NCI-H1436 (cell line): ENCODE measurements around the gene TENM4.

Source experiments
- DNase-seq: peaks from one replicate; lab custom pipeline; 2025; lab: John Stamatoyannopoulos, UW

The TENM4 gene

DNA sequence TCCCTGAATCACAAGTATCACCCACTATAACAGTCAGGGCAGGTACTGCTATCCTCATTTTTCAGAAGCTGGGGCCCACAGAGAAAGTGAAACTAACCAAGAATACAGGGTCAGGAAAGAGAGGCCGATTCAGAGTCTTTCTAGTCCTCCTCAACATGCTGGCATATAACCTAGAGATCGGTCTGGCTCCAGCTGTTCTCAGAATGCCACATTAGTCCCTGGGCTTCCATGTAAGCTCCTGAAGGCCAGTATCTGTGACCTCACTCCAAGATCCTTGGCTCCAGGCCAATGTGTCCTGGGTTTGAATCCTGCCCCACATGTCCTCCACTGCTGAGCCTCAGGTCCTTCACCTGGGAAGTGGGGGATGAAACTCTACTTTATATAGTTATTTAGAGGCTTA, 50.4 kb downstream of the TENM4 start:
- DNase-seq: no peak

GRCh38 chr11:79388201-79388600, 52.6 kb downstream of the TENM4 start:
- DNase-seq: no peak

- no peak for DNase-seq
Measured at GRCh38 chr11:79383874-79384273, 57.0 kb downstream of the TENM4 start.

DNA sequence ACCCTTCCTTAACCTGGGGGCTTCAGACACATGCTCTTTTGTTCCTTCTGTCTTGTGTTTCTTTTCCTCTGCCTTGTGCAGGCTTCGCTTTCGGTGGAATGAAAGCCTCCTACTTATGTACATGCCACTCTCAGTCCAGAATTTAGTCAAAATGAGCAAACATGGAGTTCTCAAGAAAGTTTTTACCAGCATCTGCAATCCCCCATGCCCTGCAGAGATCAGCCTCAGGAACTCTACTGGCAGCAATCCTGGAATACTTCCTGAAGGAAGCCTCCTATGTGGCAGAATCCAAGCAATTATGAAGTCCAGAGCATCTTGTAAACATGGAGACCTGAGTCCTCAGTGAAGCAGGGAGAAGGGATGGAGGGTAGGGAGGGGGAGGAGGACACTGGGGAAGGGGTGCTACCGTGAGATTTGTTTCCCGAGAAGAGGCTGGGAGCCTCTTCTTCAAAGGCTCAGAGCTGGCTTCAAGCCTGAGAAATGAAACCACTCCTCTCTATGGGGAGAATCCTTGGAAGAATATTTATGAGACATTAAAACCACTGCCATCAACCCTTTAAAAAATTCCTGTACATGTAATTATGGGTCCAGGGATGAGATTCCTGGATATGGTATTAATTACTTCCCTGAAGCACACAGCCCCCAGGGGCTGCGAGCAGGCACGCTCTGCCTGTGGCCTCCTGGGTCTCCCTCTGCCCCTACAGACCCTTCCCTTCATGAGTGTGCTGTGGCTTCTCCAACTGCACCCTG, 58.4 kb downstream of the TENM4 start:
- DNase-seq: no peak

- DNase-seq: no peak
Measured at GRCh38 chr11:79381036-79381435, 59.8 kb downstream of the TENM4 start.

DNA sequence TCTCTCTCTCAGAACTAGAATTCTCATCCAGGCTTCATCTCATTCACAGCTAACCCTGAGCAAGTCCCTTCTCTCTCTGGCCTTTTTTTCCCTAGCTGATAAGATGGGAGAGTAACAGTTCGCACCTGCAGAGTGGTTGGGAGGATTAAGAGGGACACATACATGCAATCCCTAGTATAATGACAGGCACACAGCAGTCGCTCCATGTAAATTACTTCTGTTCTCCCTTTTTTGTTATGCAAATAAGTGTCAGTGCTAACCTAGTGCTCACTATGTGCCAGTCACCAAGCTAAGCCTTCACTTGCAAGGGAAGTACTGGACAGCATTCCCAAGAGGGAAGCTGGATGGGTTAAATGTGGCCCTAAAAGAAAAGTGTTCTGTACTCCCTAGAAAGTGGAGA, 63.4 kb downstream of the TENM4 start:
- no peak for DNase-seq

DNA sequence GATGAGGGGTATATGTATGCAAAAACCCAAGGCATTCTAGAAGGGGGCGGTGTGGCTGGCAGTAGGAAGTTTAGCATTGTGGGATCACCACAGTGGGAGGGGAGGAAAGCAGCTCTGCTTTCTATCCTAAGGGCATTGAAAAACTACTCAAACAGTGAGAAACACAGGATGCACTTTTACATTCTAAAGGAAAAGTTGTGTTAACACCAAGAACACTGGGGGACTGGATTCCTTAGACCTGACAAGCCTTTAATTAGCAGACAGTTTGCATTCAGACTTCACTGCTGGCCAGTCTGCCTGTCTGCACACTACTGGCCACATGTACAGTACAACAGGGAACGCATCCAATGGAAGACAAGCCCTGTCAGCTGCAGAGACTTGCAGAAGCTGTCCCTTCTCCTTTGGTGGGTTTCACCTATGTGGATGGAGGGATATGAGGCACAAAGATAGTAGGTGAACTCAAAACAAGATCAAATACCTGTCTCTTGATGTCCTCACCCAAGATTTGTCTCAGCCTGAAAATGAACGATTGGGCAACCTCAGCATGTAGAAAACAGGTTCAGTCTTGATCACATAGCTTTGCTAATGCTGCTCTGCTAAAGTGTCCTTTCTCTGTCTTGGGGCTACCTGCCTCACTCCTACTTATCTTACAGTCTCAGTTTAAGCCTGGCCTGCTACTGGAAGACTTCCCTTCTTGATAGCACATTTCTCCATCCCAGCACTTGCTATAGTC, 64.8 kb downstream of the TENM4 start:
- no peak for DNase-seq

DNA sequence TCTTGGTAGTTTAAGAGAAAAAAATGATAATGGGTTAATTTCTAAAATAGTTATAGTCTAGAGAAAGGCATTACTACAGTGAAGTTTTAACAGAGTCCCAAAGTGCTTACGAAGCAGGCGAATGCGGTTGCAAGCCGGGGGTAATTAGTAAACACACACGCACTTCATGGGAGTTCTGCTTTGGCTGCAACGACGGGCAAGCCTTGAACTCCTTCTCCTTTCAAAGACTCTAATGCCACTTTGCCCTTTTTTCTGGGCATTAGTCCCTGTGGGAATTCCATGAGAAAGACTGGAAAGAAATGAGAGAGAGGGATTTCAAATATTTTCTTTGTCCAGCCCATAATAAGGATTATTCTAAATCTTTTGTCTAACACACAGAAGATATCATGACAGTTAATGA, 66.1 kb downstream of the TENM4 start:
- no peak for DNase-seq

GRCh38 chr11:79371724-79372123, 69.1 kb downstream of the TENM4 start:
- no peak for DNase-seq

DNA sequence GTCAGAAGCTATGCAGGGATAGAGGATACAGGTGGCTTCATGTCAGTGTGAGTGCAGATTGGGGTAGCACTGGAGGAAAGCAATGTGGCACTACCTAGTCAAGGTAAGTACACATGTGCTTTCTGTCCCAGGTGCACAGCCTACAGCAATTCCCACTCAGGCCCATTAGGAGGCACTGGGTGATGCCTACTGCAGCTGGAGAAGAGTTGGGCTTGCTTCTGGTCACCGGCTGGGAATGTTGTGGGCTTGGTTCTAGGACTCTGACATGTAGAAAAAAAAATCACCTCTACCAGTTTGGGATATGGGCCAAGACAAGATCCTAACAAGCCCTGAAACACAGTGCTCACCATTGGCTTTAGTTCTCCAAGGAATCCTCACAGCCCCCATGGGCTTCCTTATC, 69.7 kb downstream of the TENM4 start:
- no peak for DNase-seq

DNA sequence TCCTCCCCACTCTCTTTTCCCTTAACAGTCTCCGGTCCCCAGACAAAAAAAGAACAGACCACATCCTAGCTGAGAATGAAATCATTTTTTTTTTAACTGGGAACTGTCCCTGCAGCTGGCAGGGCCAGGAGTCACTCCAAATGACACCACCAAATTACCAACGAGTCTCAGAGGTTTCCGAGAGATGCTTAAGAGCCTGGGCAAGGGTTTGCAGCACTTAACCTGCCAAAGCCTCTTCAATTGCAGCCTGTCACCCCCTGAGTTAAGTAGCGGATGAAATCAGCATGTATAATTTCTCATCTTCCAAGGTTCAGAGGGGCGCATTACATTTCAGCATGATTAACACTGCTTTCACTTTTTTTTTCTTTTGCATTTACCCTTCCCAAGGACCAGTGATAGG, 71.8 kb downstream of the TENM4 start:
- DNase-seq: no peak

GRCh38 chr11:79367844-79368243, 73.0 kb downstream of the TENM4 start:
- no peak for DNase-seq

DNA sequence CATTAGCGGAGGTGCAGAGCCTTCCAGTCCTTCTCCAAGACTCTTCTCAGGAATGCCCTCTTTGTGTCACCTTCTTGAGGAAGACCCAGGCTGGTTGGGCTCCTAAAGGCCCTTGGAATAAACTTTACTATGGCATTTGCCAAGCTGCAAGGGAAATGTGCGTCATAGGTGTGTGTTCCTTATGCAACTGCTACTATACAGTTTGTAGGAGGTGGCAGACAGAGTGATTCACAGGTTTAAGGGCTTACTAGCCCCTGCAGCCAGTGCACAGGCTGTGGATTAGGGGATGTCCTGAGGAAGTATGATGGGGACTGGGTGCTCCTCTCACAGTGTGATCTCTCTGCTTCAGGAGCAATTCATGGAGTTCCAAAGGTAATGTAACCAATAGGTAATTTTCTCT, 74.6 kb downstream of the TENM4 start:
- DNase-seq: no peak

DNA sequence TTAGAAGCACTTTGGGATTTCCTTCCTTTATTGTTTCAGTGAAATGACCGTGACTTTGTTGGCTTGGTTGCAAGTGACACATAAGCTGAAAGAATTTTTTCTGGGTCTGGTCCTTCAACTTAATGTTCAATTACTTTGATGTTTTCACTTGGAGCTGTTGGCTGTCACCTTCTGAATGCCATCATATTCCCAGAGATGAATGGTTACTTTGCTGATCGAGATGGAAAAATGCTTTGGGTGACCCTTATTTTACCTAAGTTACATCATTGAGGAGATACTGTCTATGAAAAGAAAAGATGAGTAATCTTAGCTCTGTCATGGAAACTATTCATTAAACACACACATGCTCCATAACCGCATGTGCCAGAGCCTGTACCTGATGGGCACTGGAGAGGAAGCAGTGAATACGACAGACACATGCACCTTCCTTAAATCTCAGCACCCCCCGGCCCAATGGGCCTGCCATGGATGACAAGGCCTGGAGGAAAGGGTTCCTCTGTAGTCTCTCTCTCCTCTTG, 76.9 kb downstream of the TENM4 start:
- DNase-seq: no peak

GRCh38 chr11:79363256-79363655, 77.6 kb downstream of the TENM4 start:
- DNase-seq: no peak

DNA sequence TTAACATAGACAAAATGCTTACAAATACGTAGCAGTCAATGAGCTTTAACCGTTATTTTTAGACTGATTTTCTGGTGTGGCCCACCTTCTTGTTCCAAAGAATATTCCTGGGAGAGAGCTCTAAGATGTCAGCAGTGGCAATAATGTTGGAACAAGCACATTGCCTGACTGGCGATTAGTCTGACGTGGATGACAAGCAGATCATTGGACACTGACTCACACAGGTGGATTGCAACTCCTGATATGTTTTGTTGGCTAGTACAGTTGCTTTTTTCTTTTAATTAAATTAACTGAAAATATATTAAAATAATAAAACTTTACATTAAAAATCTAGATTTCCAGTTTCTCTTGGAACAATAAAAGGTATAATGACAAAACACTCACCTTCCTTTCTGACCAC, 78.0 kb downstream of the TENM4 start:
- DNase-seq: no peak

GRCh38 chr11:79362206-79362757, 78.5 kb downstream of the TENM4 start:
- no peak for DNase-seq

DNA sequence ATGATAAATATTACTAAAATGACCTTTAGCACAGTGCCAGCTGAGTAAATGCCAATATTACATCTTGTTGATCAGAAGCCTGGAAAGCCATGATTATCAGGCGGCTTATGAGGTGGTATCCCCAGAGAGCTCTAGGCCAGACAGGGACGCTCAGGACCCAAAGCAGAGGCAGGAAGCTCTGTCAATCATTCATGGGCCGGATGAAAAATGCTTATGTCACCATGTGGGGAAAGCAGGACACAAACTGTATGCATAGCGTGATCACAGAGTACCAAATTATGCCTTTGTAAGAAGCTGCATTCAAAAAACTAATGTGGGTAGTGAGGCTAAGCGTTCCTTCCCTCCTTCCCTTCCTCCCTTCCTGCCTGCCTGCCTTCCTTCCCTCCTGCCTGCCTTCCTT, 82.6 kb downstream of the TENM4 start:
- DNase-seq: no peak

GRCh38 chr11:79353706-79354105, 87.1 kb downstream of the TENM4 start:
- no peak for DNase-seq

GRCh38 chr11:79352349-79352703, 88.5 kb downstream of the TENM4 start:
- DNase-seq: no peak

GRCh38 chr11:79348976-79349682, 91.7 kb downstream of the TENM4 start:
- DNase-seq: no peak

DNA sequence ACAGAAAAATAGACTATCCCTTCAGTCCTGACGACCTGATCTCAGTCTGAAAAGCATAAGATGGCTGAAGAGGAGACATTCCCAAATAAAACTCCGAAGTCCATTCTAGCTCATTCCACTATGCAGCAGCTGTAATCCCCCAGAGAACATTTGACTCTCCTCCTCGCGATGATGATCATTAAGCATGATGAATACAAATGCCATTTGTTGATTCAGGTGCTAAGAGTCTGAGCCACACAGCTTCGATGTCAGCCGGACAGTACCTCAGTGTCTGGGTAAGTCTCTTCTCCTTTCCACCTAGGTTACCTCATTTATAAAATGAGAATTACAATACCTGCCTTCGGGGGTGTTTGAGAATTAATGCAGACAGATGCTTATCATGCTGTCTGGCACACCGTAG, 94.8 kb downstream of the TENM4 start:
- DNase-seq: no peak
